Ramos (cell line): Measurements from ENCODE around the gene SOAT1.
"Not testable (repeated sequence)": the region's sequence is repeated elsewhere in the genome, so short reads cannot be mapped to it uniquely, and the experiment has no call there.

Experiments
- in situ Hi-C: fragments of 300-500 bp; cut with MboI; formaldehyde crosslinking; loops from one replicate; pipeline ENCODE4 v1.14.3; 2022; ENCODE audit warnings: low sequenced_read_pairs; ENCODE audit not compliant: unreplicated experiment

SOAT1 gene

GRCh38 chr1:179293340-179294327 lies at the start of gene SOAT1:
TSS of gene SOAT1 (plus strand) at chr1:179293797. CDS start at chr1:179302685, 8,888 bp downstream.
- in situ Hi-C loops = no loop called here

- in situ Hi-C loops = not testable (repeated sequence)
These were observed 48.2 kb upstream of the SOAT1 start for GRCh38 chr1:179245426-179245825.

DNA sequence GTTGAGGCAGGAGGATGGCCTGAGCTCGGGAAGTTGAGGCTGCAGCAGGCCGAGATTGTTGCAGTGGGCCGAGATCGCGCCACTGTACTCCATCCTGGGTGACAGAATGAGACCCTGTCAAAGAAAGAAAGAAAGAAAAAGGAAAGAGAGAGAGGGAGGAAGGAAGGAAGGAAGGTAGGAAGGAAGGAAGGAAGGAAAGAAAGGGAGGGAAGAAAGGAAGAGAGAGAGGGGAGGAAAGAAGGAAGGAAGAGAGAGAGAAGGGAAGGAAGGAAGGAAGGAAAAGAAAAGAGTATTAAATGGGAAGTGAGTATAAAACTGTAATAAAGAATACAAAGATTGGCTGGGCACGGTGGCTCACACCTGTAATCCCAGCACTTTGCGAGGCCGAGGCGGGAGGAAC lies 45.7 kb upstream of the SOAT1 start:
- in situ Hi-C loops = no loop called here

- in situ Hi-C loops = no loop called here
These were observed 41.9 kb upstream of the SOAT1 start for GRCh38 chr1:179251675-179252074.

DNA sequence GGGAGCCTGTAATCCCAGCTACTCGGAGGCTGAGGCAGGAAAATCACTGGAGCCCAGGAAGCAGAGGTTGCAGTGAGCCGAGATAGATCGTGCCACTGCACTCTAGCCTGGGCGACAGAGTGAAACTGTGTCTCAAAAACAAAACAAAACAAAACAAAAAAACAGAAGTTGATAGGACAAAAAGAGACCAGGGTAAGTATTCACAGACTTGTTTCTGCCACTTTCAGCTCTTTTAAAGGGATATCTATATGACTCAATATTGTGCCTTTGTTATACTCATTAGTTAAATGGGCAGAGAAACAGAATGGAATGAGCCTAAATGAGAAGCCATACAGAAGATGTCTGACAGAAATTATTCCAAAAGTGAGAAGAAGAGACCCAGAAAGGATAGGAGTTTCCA lies 41.0 kb upstream of the SOAT1 start:
- in situ Hi-C loops = no loop called here

DNA sequence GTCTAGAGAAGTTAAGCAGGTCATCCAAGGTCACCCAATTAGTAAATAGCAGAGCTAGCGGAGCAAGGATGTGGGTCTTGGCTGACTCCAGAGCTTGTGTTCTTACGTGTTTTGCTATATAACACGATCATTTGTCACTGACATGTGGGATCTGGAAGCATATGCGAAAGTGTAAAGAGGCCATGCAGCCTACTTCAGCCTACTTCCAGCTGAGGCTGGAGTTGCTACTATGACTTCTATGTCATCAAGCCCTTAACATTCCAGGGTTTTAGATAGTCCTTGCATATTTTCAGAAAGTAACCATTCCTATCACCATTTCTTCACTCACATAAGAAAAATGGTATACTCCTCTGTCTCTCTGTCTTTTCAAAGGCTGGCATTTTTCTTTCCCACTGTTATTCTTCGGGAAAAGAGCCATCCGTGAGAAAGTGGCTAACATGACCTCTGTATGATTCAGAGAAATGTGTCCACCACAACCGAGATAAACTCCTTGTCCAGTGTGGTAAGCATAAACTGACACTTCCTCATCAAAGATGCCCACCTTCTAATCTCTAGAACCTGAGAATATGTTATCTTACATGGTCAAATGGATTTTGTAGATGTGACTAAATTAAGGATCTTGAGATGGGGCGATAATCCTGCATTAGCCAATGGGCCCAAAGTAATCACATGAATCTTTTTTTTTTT lies 40.2 kb upstream of the SOAT1 start:
- in situ Hi-C loops = no loop called here

DNA sequence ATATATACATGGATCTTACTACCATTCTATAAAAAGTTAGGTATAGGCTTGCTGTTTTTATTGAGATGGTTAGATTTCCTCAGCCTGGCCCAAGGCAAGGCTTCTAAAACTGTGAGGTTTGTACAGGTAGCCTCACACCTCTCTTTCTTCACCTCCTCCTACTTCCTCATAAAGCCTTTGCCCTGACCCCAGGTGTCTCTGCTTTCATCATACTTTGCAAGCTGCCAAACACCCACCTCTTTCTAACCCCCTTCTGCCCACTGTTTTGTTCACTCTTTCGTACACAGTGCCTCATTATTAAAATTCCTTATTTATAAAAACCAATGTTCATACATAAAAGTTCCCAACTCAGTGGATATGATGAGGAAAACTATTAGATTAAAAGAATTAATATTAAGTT lies 31.4 kb upstream of the SOAT1 start:
- in situ Hi-C loops = no loop called here

DNA sequence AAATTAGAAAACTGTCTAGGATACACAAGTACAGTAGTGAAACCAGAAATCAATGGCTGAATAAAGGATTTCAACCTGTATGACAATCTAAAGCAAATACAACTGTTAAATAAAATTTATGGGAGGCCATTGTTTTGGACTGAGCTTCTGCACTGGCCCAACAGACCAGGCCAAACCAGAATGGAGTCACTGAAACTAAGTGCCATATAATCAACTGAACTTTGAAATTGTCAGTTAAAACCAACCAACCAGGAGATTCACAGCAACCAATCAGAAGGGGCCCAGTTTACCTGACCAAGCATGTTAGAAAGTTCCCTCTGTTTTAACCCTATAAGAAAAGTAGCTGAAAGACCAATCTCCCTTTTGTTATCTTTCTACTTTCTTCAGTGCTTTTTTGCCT lies 30.5 kb upstream of the SOAT1 start:
- in situ Hi-C loops = no loop called here

DNA sequence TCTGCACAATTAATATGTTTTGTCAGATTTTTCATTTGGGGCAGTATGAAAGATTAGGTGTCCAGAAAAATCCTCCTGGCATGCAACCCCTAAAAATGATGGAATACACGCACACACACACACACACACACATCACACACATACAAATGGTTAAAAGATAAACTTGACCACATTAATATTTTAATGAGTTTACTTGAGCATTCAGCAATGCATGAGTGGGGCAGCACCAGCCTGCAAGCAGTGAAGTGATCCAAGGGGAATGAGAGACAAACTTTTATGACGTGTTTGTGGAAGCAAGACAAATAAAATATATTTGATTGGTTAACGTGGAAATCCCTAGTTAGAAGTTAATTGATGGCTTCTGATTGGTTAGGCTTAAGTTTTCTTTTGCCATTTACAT lies 29.1 kb upstream of the SOAT1 start:
- in situ Hi-C loops = no loop called here

DNA sequence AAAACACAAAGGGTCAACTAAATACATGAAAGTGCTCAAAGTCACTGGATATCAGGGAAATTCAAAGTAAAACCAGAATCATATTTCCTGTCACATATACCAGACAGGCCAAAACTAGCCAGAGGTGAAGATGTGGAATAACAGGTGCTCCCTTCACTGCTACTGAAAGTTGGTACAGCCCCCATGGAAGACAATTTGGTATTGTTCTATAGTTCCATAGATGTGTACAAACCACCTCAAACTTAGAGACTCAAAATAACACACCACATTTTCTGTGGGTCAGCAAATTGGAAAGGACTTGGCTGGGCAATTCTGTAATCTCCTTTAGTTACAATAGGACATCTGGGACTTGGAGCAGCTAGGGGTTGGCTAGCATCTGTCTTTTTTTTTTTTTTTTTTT lies 24.5 kb upstream of the SOAT1 start:
- in situ Hi-C loops = no loop called here

DNA sequence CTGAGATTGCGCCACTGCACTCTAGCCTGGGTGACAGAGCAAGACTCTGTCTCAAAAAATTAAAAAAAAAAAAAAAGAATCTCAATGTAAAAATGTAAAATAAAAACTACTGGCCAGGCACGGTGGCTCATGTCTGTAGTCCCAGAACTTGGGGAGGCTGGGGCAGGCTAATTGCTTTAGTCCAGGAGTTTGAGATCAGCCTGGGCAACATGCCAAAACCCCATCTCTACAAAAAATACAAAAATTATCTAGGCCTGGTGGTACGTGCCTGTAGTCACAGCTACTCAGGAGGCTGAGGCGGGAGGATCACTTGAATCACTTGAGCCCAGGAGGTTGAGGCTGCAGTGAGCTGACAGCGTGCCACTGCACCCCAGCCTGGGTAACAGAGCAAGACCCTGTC lies 19.2 kb upstream of the SOAT1 start:
- in situ Hi-C loops = not testable (repeated sequence)

- in situ Hi-C loops = no loop called here
These were observed 14.7 kb upstream of the SOAT1 start for GRCh38 chr1:179278920-179279319.

GRCh38 chr1:179283992-179284391 lies 9.6 kb upstream of the SOAT1 start:
- in situ Hi-C loops = no loop called here

- in situ Hi-C loops = no loop called here
These were observed 5.7 kb upstream of the SOAT1 start for GRCh38 chr1:179287946-179288345.

- in situ Hi-C loops = no loop called here
These were observed 4.6 kb upstream of the SOAT1 start for GRCh38 chr1:179288977-179289376.

GRCh38 chr1:179295164-179295755 lies 1.7 kb downstream of the SOAT1 start:
- in situ Hi-C loops = no loop called here

GRCh38 chr1:179296356-179297104 lies 2.9 kb downstream of the SOAT1 start:
- in situ Hi-C loops = no loop called here

GRCh38 chr1:179297105-179297378 lies 3.4 kb downstream of the SOAT1 start:
- in situ Hi-C loops = no loop called here

DNA sequence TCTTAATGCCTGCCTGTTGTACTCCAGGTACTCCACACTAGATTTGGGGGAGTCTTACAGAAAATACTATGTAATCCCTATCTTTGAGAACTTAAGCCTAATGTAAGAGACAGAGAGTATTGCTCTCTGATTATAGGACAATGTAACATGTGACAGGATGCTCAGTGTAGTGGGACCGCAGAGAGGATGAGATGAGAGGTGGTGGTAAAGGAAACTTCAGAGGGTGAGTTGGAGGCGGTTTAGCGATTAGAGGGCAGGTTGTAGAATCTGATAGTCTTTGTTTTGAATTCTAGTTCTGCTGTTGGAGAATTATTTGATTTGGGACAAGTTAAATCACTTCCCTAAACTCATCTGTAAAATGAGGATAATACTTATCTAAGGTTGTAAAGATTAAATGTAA lies 5.4 kb downstream of the SOAT1 start:
- in situ Hi-C loops = no loop called here

- in situ Hi-C loops = no loop called here
These were observed 6.5 kb downstream of the SOAT1 start for GRCh38 chr1:179300112-179300511.

DNA sequence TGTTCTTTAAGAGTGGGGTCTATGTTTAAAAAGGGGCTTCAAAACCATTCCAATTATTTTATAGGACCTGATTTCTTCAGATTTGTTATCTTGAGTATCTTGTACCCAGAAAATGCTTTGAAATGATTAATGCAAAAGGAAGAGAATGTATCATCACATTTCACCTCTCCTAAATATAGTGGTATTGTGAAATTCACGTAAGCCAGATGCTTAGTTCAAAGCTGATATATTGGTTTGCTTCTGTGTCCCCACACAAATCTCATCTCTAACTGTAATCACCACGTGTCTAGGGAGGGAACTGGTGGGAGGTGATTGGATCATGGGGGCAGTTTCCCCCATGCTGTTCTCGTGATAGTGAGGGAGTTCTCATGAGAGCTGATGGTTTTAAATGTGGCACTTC lies 8.5 kb downstream of the SOAT1 start:
- in situ Hi-C loops = no loop called here
